ENCODE measurements around the gene GALNT9.
"Not testable (repeated sequence)": the region's sequence is repeated elsewhere in the genome, so short reads cannot be mapped to it uniquely, and the experiment has no call there.

GALNT9 gene

DNA sequence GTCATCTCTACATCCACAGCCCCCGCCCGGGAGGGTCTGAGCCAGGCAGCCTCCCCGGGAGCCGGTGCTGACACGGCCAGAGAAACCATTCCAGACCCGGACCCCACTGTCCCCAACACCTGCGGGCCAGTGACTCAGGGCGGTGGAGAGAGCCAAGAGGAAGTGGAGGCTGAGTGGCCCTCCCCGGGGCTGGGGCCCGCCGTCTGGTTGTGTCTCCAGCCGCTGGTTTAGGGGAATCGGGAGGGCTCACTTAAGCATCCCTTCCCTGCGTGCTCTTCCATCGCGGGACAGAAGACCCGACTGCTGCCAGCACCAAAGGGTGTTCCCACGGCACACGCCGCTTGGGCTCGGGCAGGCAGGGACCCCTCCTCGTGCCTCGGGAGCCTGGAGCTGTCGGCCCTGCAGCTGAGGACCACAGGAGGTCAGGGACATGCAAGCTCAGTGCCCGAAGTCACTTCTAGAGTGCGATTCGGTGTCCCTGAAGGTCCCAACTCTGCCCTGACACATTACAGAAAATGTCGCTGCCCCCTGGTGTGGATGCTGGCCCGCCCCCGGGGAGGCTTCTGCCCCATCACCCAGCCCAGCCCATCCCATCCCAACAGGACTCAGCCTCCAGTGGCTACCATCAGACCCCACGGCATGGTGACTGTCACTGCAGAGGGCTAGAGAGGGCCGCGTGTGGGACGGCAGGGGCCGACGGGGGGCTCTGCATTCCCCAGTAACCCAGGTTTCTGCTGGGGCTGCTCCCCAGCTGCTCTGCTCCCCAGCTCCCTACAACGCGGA is 50.8 kb downstream of the GALNT9 start:
- no peak for DNase-seq

DNA sequence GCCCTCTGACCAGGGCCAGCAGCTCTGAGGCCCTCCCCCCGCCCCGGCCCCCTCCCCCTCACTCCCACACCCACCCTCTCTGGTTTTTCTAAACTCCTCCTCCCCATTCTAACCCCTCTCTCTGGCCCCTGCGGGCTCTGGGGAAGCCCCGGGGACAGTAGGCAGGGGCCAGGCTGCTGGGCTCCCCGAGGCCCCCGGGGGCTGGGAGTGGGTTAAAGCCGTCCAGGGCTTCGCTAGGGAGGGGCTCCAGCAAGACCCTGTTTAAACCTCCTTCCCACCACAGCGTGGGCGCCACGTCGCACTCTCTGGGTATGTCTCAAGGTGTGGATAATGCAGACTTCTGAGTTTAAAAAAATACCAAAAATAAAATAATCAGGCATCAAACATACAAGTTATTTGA is 51.4 kb downstream of the GALNT9 start:
- no peak for DNase-seq

DNA sequence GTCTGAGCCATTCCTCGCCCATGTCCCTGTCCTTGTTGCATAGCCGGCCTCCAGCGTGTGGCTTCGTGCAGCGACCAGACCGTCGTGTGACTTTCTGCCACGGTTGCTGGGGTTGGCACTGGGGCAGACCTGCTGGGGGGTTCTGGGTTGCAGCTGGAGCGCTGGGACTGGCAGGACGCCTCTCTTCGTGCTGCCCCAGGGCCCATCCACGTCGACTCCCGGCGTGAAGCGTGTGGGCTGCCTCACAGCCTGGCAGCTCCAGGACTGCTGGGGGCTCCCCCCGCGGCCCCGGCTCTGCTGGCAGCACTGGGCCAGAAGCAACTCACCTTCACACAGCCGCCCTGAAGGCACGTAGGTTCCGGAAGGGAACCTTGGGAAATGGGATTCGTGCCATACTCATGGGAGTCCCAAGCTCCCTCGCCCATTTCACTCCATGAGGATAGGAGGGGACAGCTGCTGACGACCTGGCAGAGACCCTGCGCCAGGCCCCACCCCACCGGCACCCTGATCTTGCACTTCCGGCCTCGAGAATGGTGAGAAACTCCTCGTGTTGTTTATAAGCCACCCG is 51.9 kb downstream of the GALNT9 start:
- DNase-seq = peak; percentile 58

DNA sequence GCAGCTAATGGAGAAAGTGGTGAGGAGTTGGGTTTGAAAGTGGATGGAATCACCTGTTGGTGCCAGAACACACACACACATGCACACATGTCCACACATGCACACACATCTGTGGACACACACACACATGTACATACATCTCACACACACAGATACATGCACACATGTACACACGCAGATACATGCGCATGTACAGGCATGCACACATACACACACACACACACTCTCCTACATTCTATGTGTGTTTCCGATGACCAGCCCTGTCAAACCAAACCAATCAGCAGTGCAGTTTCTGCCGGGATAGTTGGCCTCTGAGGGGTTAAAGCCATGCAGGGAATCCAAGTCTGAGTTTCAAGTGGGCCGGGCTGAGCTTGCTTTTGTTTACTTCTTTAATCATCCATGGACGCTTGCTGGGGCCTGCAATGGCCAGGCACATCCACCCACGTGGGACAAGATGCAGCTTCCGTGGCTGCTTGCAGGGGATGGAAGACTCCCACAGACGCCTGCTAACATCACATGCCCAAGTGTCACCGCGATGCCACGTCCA is 52.5 kb downstream of the GALNT9 start:
- peak; percentile 67 for DNase-seq

DNA sequence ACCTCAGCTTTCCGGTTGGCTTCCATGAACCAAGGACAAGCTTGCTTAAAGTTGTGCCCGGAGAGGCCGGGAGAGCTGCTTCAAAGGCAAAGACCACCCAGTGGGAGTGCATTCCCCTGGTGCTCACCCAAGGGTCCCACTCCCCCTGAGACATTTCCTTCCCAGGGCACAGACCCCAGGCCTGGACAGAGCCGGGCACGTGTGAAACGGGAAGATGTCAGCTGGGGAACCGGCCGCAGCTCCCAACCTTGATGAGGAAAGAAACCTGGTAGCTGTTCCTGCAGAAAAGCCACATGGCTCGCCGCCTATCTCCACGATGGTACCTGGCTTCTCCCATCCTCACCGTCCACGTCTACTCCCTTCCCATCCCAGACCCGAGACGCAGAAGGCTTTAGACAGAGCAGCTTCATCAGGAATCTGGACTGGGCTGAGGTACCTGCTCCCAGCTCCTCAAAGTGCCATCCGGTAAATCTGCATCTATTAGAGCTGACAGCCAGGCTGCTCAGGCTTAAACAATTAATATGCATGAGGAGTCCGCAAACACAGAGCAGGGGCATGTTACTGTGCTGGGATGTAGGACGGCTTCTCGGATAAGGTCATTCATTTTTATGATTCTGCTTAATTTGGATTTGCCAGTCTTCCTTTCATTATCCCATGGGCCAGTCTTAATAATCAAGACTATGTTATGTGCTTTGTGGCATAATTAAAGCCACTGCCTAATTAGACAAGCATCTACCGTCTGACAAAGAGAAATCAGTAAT is 53.1 kb downstream of the GALNT9 start:
- no peak for DNase-seq

DNA sequence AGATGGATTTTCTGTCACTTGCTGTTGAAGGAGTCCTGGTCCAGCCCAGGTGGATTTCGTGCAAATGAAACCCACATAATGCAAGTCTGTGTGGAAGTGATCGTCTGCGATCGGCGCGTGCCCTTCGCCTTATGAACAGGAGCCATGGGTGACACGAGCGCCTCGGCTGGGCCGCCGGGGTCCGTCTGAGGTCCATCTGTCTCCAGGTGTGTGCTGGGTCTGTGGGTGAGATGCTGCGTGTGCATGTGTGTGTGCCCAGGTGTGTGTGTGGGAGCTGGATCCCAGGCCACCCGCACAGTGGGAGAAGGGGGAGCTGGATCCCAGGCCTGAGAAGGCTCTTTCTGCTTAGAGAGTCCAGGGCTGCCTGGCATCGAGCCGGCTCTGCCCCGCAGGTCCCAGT is 53.8 kb downstream of the GALNT9 start:
- DNase-seq = no peak

DNA sequence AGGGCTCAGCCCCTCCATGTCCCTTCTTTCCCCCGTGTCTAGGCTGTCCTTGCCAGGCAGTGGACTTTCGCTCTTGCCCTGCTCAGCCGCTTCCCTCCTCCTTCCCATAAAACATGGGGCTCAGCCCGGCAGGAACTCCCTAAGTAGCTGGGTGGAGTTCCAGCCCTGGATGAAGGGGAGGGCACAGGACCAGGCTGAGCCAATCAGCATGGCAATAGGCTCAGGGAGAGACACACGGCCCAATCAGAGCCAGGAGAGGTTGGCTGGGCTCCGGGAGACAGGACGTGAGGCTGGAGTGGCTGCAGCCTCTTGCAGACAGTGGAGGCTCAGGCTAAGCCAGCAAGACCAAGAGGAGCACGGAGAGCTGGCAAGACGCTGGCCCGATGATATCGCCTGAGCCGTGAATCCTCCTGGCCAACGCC is 54.3 kb downstream of the GALNT9 start:
- DNase-seq = no peak

DNA sequence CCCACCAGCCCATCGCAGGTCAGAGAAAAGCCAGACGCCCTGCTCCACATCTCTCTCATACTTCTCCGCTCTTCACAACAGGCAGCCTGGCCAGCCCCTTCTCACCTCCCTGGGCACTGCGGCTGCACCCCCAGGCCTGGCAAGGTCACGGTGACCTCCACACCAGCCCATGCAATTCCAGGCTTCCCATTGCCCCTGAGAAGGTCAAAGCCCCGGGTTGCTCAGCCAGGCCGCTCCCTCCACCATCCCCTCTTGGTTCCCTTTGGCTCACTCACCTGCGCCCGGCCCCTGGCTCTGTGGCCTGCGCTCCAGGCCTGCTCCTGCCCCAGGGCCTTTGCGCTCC is 55.4 kb downstream of the GALNT9 start:
- DNase-seq = no peak

DNA sequence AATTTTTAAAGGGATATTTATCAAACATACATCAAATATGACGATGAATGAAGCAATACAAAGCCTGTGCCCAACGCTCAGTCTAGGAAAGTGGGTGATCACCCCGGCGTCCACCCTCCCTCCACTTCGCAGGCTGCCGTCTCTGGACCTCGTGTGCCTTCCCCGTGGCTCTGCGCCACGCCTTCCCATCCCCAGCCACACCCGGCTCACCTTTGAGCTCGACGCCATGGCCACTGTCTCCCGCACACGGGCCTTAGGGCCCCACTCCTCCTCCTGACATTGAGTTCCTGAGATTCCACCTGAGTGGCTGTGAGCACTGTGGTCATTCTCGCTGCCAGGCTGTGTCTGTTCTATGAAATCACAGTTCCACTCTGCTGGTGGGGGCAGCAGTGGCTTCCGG is 56.7 kb downstream of the GALNT9 start:
- no peak for DNase-seq

DNA sequence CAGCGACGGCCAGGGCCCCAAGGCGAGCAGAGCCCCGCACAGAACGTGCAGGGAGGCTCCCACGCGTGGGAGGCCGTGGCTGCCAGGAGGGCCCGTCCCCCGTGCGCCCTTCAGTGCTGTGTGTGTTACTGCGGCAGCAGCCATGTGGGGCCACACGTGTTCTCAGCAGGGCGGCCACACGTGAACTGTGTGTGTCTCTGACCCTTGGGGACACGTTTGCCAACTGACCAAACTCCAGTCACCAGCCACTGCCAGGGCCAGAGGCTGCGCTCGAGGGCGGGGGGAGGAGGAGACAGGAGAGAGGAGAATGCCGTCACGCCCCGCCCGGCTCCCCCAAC is 57.7 kb downstream of the GALNT9 start:
- no peak for DNase-seq

DNA sequence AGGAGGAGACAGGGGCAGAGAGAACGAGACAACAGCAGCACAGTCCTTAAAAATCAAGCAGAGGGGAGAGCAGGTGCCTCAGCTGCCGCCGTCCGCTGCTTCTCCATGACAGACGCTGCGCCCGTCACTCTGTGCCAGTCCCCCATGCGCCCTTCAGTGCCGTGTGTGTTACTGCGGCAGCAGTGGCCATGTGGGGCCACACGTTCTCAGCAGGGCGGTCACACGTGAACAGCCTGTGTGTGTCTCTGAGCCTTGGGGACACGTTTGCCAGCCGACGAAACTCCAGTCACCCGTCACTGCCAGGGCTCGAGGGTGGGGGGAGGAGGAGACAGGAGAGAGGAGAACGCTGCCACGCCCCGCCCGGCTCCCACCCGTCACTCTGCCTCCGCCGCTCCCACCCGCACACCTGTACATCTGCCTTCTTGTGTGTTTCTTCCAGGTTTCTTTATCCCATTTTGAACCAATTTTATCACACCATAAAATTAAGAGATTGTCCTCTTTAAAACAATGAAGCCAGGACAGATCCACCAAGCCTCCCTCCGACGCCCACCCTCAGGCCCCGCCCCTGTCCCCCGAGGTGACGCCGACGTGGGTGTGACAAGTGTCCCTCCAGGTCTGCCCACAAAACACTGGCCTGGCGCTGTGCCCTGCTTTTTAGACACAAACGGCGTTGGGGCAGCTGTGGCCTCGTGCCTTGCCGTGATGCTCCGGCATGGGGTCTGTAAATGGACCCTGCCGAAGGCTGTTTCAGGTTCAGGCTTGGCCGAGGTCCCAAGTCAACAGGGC is 58.2 kb downstream of the GALNT9 start:
- peak; percentile 65 for DNase-seq

DNA sequence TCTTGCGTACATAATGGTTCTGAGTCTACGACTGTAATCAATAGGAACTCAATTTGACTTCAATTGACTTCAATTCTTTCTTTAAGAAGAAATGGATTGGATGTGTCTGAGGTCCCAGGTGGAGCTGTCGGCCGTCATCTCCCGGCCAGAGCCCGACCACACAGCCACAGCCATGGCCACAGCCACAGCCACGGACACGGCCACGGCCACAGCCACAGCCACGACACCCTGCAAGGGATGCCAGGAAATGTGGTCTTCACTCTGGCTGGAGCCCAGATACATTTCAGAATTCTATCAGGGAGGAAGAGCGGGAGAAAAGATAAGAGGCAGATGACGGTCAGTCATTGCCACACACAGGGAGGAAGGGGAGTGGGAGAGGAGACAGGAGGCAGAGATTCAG is 58.9 kb downstream of the GALNT9 start:
- DNase-seq = no peak

DNA sequence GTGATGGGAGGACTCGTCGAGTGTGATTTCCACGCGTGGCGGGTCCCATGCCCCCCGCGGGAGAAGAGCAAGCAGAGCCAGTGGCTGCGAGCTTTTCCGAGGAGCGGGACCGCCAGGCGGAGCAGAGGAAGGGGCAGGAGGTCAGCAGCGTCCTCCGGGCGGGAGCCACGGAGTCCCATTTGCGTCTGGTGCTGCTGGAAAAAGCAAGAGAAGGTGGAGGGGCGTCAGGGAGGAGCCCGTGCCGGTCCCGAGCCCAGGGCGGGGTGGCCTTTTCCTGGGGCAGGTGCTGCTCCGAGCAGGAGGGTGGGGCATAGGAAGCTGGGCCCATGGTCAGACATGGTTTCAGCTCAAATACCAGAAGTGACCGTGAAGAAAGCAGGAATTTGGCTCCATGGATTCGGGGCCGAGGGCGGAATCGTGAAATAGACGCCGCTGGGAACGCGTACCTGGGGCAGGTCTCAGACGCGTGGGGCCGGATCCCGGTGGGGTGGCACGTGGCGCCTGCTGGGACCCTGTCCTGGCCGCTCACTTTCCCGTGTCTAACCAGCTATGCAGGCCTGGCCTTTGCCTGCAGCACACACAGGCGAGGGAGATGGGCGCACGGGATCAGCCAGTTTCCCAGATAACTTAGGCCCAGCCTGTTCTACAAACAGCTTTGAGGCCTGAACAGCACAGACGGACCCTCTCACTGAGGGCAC is 60.0 kb downstream of the GALNT9 start:
- no peak for DNase-seq

DNA sequence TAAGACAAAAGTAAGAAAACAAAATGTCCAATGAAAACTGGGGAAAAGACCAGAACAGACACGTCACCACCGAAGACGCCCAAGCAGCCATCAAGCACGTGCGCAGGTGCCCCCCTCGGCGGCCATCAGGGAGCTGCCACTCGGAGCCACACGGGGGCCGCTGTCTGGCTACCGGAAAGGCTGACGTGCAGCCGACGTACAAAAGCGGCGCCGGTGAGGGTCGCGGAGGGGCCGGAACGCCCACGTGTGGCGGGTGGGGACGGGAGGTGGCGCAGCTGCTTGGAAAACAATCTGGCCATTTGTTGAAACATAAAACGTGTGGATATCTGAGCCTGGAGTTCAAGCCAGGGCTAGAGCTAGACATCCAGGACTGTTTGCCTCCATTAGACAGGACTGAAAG is 60.7 kb downstream of the GALNT9 start:
- no peak for DNase-seq

DNA sequence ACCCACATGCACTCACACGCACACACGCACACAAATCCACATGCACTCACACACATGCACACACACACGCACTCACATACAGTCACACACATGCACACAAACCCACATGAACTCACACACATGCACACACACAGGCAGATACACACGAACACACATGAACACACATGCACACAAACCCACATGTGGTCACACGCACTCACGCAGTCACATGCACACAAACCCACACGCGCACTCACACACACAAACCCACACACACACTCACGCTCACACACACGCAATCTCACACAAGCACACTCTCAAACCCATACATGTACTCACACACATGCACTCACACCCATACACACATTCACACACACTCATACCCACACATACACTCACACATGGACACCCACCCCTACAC is 61.5 kb downstream of the GALNT9 start:
- DNase-seq = no peak

DNA sequence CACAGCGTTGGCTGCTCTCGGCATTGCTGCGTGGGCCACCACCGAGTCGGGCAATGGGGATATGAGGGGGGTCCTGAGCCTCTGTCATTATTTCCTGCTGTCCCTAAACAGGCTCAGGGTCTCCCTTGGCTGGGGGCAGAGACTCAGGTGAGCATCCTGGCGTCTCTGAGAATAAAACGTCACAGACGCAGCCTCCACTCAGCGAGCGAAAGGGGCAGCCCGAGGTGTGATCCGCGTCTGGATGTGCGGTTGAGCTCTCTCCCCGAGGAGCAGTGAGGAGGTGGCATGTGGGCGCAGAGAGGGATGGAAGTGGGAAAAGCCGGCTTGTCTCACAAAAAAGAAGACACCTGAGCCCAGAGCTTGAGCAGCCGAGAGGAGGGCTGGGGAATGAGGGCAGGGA is 62.6 kb downstream of the GALNT9 start:
- no peak for DNase-seq

DNA sequence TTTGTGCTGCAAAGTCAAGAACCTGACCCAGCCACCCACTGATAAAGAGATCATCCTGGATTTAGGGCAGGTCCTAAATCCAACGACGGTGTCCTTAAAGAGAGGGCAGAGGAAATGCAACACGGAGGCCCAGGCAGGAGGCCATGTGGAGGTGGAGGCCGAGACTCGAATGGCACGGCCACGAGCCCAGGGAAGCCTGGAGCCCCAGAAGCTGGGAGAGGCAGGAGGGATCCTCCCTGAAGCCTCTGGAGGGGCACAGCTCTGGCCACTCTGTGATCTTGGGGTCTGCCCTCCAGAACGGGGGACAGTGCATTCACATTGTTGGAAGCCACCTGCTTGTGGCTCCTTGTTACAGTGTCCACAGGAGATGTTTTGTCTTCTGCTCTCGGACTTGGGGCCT is 63.0 kb downstream of the GALNT9 start:
- DNase-seq = no peak

DNA sequence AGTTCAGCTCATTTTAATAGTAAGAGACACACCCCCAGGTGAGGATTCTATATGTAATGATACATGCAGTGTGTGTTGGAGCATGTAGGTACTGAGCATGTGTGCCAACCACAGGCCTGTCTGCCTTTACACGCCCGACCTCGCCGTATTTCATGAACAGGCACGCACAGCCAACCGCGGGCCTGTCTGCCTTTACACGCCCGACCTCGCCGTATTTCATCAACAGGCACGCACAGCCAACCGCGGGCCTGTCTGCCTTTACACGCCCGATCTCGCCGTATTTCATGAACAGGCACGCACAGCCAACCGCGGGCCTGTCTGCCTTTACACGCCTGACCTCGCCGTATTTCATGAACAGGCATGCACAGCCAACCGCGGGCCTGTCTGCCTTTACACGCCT is 63.6 kb downstream of the GALNT9 start:
- DNase-seq = not testable (repeated sequence)

DNA sequence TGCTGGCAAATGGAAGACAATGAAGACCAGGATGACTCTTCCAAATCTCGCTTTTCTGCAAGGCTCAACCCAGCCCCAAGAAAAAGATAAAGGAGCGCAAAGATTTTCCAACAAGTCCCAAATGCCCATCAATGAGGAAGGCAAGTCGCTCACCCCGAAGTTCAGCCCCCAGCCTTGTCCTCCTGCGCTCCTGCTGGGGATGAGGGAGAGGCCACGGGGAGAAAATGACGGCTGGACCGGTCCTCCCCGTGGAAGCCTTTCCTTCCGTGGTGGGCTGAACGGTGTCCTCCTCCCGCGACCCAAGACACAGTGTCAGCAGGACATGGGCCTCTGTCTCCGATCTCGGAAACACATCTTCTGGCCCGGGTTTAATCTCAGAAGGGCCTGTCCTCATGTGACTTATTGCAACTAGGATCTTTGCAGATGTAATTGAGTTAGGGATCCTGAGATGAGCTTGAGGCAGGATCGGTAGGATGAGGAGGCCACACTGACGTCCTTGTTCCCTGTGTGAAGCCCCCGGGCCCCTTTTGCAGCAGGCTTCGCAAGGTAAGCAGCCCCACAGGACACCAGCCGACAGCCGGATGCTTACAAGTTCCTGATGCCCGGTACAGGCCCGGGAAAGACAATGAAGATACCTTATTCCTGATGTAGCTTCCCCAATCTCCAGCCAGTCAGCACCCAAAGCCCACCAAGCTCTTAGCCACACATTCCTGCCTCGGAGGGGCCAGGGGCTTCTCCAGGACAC is 64.2 kb downstream of the GALNT9 start:
- DNase-seq = no peak

DNA sequence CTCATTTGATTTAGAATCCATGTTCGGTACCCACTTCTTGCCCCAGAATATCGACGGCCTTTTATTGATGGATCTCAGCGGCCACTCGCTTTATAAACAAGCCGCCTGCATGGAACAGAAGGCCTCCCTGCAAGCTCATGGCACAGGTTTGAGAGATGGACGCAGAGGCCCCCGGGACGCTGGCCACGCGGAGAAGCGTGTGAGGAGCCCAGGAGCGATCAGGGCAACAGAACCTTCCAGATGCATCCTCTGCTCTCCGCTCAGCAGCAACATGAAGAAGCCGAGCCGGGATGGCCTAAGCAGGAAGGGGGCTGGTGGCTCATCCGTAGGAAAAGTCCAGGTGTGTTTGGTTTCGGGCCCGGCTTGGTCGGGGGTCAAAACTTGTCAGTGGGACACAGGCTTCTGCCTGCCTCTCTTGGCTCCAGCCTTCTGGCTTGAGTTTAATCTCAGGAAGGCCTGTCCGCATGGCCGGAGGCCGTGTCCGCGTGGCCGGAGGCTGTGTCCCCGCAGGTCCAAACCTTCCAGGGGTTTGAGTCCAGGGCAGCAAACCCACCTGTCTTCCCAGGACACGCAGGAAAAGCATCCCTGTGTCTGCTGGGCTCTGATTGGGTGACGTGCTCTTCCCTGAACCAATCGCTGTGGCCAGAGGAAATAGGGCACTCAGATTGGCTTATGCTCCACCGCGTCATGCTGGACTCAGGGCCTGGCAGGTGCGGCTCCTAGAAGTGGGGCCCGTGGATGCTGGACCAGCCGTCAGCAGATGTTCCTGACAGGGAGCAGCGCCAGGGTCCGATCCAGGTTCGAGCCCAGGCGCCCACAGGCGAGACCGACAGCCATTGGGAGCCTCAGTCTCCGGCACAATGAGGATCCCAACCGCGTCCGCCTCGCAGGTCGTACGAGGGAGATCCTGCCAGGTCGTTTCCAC is 65.0 kb downstream of the GALNT9 start:
- DNase-seq = no peak

All from DMS79 treated with DMSO at 0.1 percent for 48 hours (cell line).